ENCODE measurements around the gene EGFR. TPM values are rescaled to one million over a fixed set of nuclear protein-coding genes. Genes with fewer than 3 reads are reported as not detected.

Gene EGFR
- polyA plus RNA-seq, 1 donor from 2014 or later: 0.22 TPM

DNA sequence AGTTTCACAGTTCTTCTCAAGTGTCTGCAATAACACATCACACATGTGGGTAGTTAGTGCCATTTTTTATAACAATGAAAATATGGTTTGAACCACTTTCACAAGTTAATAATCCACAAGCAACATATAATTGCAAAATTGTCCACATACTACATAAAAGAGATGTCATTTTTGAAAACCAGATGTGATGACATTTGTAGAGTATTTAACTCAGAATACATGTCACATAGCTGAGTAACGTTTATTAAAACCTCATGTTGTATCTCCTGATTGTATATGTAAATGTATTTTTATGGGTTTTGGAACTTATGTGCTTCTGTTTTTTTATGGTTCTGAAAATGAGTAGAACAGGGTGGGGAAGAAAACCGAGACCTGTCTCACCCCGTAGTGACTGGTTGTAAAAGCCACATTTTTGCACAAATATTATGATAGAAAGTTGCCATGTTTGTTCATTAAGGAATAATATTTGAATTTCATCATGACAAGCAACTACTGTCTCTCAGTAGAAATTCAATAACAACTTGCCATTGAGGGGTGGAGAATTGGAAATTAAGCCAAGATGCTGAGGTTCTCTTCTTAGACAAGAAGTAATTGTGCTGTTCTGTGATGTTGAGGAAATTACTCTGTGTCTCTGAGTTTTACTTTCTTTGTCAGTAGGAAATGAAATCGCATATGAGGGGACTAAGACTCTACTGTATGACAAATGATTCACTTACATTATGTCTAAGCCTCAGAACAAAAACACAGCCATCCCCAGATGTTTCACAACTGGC, 29.2 kb upstream of the EGFR start:
- no peaks in the 10 kb centered on the region for H3F3A ChIP-seq (ENCODE audit: insufficient read depth, low read length, poor library complexity, severe bottlenecking)
- H3K9me2 ChIP-seq (ENCODE audit: insufficient read depth, low read length): no peaks in the 10 kb centered on the region
- no peak overlapping the region for H3K9ac ChIP-seq (ENCODE audit: low read length)
- no peak overlapping the region for H2AFZ ChIP-seq (ENCODE audit: low read depth, low read length)
- TF ChIP-seq RAD21 (conservative IDR thresholded peaks at IDR 0.05): no peak
- no peak for TF ChIP-seq SMC3 (conservative IDR thresholded peaks at IDR 0.05; ENCODE audit: poor library complexity)
- TF ChIP-seq EP300 (conservative IDR thresholded peaks at IDR 0.05; ENCODE audit: poor library complexity, severe bottlenecking): no peak
- no peak for TF ChIP-seq TAF1 (IDR thresholded peaks at IDR 0.05; ENCODE audit: low read depth)
- TF ChIP-seq EZH2 (IDR thresholded peaks at IDR 0.05; ENCODE audit: borderline replicate concordance, insufficient read depth, low read length, poor library complexity, severe bottlenecking): no peak
- TF ChIP-seq, protein P1, sequence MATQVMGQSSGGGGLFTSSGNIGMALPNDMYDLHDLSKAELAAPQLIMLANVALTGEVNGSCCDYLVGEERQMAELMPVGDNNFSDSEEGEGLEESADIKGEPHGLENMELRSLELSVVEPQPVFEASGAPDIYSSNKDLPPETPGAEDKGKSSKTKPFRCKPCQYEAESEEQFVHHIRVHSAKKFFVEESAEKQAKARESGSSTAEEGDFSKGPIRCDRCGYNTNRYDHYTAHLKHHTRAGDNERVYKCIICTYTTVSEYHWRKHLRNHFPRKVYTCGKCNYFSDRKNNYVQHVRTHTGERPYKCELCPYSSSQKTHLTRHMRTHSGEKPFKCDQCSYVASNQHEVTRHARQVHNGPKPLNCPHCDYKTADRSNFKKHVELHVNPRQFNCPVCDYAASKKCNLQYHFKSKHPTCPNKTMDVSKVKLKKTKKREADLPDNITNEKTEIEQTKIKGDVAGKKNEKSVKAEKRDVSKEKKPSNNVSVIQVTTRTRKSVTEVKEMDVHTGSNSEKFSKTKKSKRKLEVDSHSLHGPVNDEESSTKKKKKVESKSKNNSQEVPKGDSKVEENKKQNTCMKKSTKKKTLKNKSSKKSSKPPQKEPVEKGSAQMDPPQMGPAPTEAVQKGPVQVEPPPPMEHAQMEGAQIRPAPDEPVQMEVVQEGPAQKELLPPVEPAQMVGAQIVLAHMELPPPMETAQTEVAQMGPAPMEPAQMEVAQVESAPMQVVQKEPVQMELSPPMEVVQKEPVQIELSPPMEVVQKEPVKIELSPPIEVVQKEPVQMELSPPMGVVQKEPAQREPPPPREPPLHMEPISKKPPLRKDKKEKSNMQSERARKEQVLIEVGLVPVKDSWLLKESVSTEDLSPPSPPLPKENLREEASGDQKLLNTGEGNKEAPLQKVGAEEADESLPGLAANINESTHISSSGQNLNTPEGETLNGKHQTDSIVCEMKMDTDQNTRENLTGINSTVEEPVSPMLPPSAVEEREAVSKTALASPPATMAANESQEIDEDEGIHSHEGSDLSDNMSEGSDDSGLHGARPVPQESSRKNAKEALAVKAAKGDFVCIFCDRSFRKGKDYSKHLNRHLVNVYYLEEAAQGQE (IDR thresholded peaks at IDR 0.05; ENCODE audit: borderline replicate concordance): no peak
- no peak for TF ChIP-seq MXI1 (conservative IDR thresholded peaks at IDR 0.05; ENCODE audit: poor library complexity, severe bottlenecking)
- no peak for TF ChIP-seq POLR2AphosphoS5 (IDR thresholded peaks at IDR 0.05)
- no peak for TF ChIP-seq CTCF (IDR thresholded peaks at IDR 0.05; ENCODE audit: poor library complexity, severe bottlenecking)
- no peak overlapping the region for H3K4me3 ChIP-seq (ENCODE audit: low read length)
- no peak overlapping the region for H3K27ac ChIP-seq (ENCODE audit: low read length)
- H3K79me2 ChIP-seq (replicated peaks; ENCODE audit: insufficient read depth, low read length): no peaks in the 10 kb centered on the region
- H3K9me3 ChIP-seq (ENCODE audit: low read length): no peaks in the 10 kb centered on the region
- no peaks in the 10 kb centered on the region for H3K27me3 ChIP-seq (ENCODE audit: insufficient read depth, low read depth, low read length)
- no peak overlapping the region for H3K4me2 ChIP-seq (ENCODE audit: low read length)
- H4K20me1 ChIP-seq (ENCODE audit: insufficient read depth): no peaks in the 10 kb centered on the region
- no peaks in the 10 kb centered on the region for H3K36me3 ChIP-seq (ENCODE audit: insufficient read depth, low read length)

- TF ChIP-seq RAD21 (conservative IDR thresholded peaks at IDR 0.05) (no peak), POLR2AphosphoS5 (IDR thresholded peaks at IDR 0.05) (no peak), SMC3 (conservative IDR thresholded peaks at IDR 0.05; ENCODE audit: poor library complexity) (no peak), MXI1 (conservative IDR thresholded peaks at IDR 0.05; ENCODE audit: poor library complexity, severe bottlenecking) (no peak), CTCF (IDR thresholded peaks at IDR 0.05; ENCODE audit: poor library complexity, severe bottlenecking) (no peak), EP300 (conservative IDR thresholded peaks at IDR 0.05; ENCODE audit: poor library complexity, severe bottlenecking) (no peak), EZH2 (IDR thresholded peaks at IDR 0.05; ENCODE audit: borderline replicate concordance, insufficient read depth, low read length, poor library complexity, severe bottlenecking) (no peak), TAF1 (IDR thresholded peaks at IDR 0.05; ENCODE audit: low read depth) (no peak)
- TF ChIP-seq, protein P1 (IDR thresholded peaks at IDR 0.05; ENCODE audit: borderline replicate concordance): no peak
- no peaks in the 10 kb centered on the region for H3K9me2 ChIP-seq (ENCODE audit: insufficient read depth, low read length)
These were observed 27.5 kb upstream of the EGFR start for GRCh38 chr7:54991341-54991740.

More at GRCh38 chr7:54991341-54991740, 27.5 kb upstream of the EGFR start:
- Histone ChIP-seq H3K79me2 (replicated peaks; ENCODE audit: insufficient read depth, low read length) (no peaks in the 10 kb centered on the region), H3K27ac (ENCODE audit: low read length) (no peak overlapping the region), H3K36me3 (ENCODE audit: insufficient read depth, low read length) (no peaks in the 10 kb centered on the region), H3F3A (ENCODE audit: insufficient read depth, low read length, poor library complexity, severe bottlenecking) (no peaks in the 10 kb centered on the region), H3K4me3 (ENCODE audit: low read length) (no peak overlapping the region), H3K9me3 (ENCODE audit: low read length) (no peaks in the 10 kb centered on the region), H3K27me3 (ENCODE audit: insufficient read depth, low read depth, low read length) (no peaks in the 10 kb centered on the region), H3K9ac (ENCODE audit: low read length) (no peak overlapping the region), H2AFZ (ENCODE audit: low read depth, low read length) (no peak overlapping the region), H4K20me1 (ENCODE audit: insufficient read depth) (no peaks in the 10 kb centered on the region), H3K4me2 (ENCODE audit: low read length) (no peak overlapping the region)

Measured in neural cell (in vitro differentiated cells).